Fibroblast of lung (primary cell): ENCODE measurements around the gene CPNE4. TPM values are rescaled to one million over a fixed set of nuclear protein-coding genes. Genes with fewer than 3 reads are reported as not detected.

Experiments used
- DNase-seq, 2 donors: peaks; one replicate each; pipeline versions ENCODE4 v3.0.0 to v3.0.0-alpha.2; 2010; ENCODE audit warnings: low read depth in 2 of 2
- H2AFZ ChIP-seq: 2 replicates; pipeline ENCODE4 v1.5.1; 2012; ENCODE audit warnings: low read length, control low read depth, inconsistent platforms
- H3K27ac ChIP-seq: 2 replicates; pipeline ENCODE4 v1.5.1; 2011; ENCODE audit warnings: low read length, control low read depth; ENCODE audit not compliant: insufficient read depth
- H3K27me3 ChIP-seq: 2 replicates; pipeline ENCODE4 v1.5.1; 2011; ENCODE audit warnings: mild to moderate bottlenecking, low read length; ENCODE audit not compliant: control insufficient read depth, insufficient read depth
- H3K36me3 ChIP-seq: 2 replicates; pipeline ENCODE4 v1.5.1; 2011; ENCODE audit warnings: low read length; ENCODE audit not compliant: control insufficient read depth, insufficient read depth
- H3K4me1 ChIP-seq: 2 replicates; pipeline ENCODE4 v1.5.1; 2011; ENCODE audit warnings: low read length; ENCODE audit not compliant: control insufficient read depth, insufficient read depth; ENCODE audit errors: extremely low read depth
- H3K4me2 ChIP-seq: 2 replicates; pipeline ENCODE4 v1.5.1; 2011; ENCODE audit warnings: low read length, control low read depth; ENCODE audit not compliant: insufficient read depth; ENCODE audit errors: extremely low read depth
- H3K4me3 ChIP-seq, 4 experiments: fragments of 200-600 bp in 1 of 4; sonication (generic) in 1 of 4; replicated peaks in 1 of 4; 2 replicates each; pipeline ENCODE4 v1.5.1; 2011 to 2016; ENCODE audit warnings: low read length in 4 of 4, low read depth in 3 of 4, mild to moderate bottlenecking in 3 of 4, control low read depth in 2 of 4, inconsistent platforms in 1 of 4, mixed read lengths in 1 of 4; ENCODE audit not compliant: insufficient read depth in 1 of 4; ENCODE audit errors: control extremely low read depth in 1 of 4
- H3K79me2 ChIP-seq: 2 replicates; pipeline ENCODE4 v1.5.1; 2012; ENCODE audit warnings: mild to moderate bottlenecking, low read length, inconsistent platforms; ENCODE audit not compliant: control insufficient read depth, insufficient read depth
- H3K9ac ChIP-seq: 2 replicates; pipeline ENCODE4 v1.5.1; 2011; ENCODE audit warnings: mild to moderate bottlenecking, low read length, control low read depth; ENCODE audit not compliant: insufficient read depth
- H3K9me3 ChIP-seq: 2 replicates; pipeline ENCODE4 v1.5.1; 2012; ENCODE audit warnings: low read depth, low read length; ENCODE audit not compliant: control insufficient read depth, insufficient read depth
- H4K20me1 ChIP-seq: 2 replicates; pipeline ENCODE4 v1.5.1; 2011; ENCODE audit warnings: low read length; ENCODE audit not compliant: control insufficient read depth, insufficient read depth; ENCODE audit errors: extremely low read depth
- EZH2 ChIP-seq: IDR thresholded peaks from 2 replicates; pipeline ENCODE4 v1.5.1; 2012; ENCODE audit warnings: low read length, control low read depth, mild to moderate bottlenecking; ENCODE audit errors: missing control alignments
- polyA plus RNA-seq, 2 donors: library from polyadenylated mRNA; depleted of rRNA in 1 of 2; stranded (reverse) in 1 of 2; unstranded in 1 of 2; fragments of >200 nt; gene quantifications; 2 replicates each; pipeline ENCODE4 v1.2.1, GENCODE V29; 2011 to 2012; ENCODE audit warnings: missing spikeins in 1 of 2
- total RNA-seq: library from RNA; depleted of rRNA; stranded (reverse); fragments of >200 nt; gene quantifications from 2 replicates; pipeline ENCODE4 v1.2.1, GENCODE V29; 2014
- TF ChIP-seq, protein P1 (sequence below), 2 donors: IDR thresholded peaks in 1 of 2; conservative IDR thresholded peaks in 1 of 2; 1 replicate in 1 of 2; 2 replicates in 1 of 2; pipeline ENCODE4 v1.5.1; 2011 to 2012; ENCODE audit warnings: low read length in 2 of 2, control low read depth in 1 of 2, inconsistent platforms in 1 of 2, low read depth in 1 of 2, mild to moderate bottlenecking in 1 of 2

The CPNE4 gene
- total and polyA plus RNA-seq, 2 donors (not counting 1 experiment from before 2014, with no cell fraction given) = 0.17 TPM; not detected in 1

DNA sequence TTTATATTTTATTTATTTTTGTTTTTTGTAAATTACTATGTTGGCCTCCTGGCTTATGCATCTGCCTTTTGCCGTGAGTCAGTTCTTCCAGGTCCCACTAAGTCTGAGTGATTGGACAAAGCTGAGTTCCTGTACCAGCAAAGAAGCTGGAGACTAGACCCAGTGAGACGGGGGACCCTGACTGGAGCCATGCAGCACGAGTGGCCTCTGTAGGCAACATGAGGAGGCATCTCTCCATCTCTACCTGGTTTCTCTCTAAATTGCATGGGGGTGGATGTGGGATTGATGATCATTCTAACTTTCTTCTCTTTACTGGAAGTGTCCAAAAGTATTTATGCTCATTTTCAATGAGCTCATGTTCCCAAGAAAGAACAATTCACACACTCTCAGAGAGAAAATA lies 376.7 kb downstream of the CPNE4 start:
- no peaks in the 10 kb centered on the region for H4K20me1 ChIP-seq
- H3K4me3 ChIP-seq = no peak overlapping the region
- H2AFZ ChIP-seq = no peak overlapping the region
- DNase-seq = no peak
- H3K4me1 ChIP-seq = no peaks in the 10 kb centered on the region
- no peaks in the 10 kb centered on the region for H3K36me3 ChIP-seq
- no peaks in the 10 kb centered on the region for H3K79me2 ChIP-seq
- no peak overlapping the region for H3K4me2 ChIP-seq
- no peak overlapping the region for H3K27ac ChIP-seq
- no peak overlapping the region for H3K9ac ChIP-seq
- no peaks in the 10 kb centered on the region for H3K9me3 ChIP-seq
- no peaks in the 10 kb centered on the region for H3K27me3 ChIP-seq
- no peak for TF ChIP-seq EZH2
- TF ChIP-seq, protein P1, sequence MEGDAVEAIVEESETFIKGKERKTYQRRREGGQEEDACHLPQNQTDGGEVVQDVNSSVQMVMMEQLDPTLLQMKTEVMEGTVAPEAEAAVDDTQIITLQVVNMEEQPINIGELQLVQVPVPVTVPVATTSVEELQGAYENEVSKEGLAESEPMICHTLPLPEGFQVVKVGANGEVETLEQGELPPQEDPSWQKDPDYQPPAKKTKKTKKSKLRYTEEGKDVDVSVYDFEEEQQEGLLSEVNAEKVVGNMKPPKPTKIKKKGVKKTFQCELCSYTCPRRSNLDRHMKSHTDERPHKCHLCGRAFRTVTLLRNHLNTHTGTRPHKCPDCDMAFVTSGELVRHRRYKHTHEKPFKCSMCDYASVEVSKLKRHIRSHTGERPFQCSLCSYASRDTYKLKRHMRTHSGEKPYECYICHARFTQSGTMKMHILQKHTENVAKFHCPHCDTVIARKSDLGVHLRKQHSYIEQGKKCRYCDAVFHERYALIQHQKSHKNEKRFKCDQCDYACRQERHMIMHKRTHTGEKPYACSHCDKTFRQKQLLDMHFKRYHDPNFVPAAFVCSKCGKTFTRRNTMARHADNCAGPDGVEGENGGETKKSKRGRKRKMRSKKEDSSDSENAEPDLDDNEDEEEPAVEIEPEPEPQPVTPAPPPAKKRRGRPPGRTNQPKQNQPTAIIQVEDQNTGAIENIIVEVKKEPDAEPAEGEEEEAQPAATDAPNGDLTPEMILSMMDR (conservative IDR thresholded peaks at IDR 0.05 in 1 of 2, IDR thresholded peaks at IDR 0.05 in 1 of 2; ENCODE audit: low read depth in 1 of 2, low read length in 2 of 2) = no peak

DNA sequence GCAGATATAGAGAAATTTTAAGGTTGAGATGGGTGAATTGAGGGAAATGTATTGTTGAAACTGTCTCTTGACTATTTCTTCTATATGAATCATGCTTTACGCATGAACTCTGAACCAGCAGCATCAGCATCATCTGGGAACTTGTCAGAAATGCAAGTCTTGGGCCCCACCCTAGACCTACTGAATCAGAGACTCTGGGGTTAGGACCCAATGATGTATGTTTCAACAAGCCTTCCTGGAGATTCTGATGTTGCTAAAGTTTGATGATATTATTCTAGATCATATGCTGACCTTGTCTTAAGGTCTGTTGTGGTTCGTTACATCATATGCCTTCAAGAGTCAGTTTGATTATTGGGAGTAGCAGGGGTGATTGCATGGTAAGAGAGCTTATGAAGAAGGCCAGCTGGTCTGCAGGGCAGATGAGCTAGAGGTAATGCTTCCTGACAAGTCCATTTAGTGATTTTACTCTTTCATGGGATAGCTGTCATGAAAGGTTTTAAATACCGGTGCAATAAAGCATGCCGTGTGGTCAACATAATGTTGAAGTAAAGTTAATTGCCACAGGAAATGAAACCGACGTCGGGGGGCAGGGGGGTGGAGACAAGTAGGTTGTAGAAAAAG lies 379.6 kb downstream of the CPNE4 start:
- no peak for TF ChIP-seq EZH2
- TF ChIP-seq, protein P1 (conservative IDR thresholded peaks at IDR 0.05 in 1 of 2, IDR thresholded peaks at IDR 0.05 in 1 of 2; ENCODE audit: low read depth in 1 of 2, low read length in 2 of 2) = no peak
- no peak overlapping the region for H3K4me3 ChIP-seq
- no peaks in the 10 kb centered on the region for H3K4me1 ChIP-seq
- no peak for DNase-seq
- H3K36me3 ChIP-seq = no peaks in the 10 kb centered on the region
- H2AFZ ChIP-seq = no peak overlapping the region
- no peak overlapping the region for H3K4me2 ChIP-seq
- no peaks in the 10 kb centered on the region for H3K27me3 ChIP-seq
- no peak overlapping the region for H3K27ac ChIP-seq
- H3K79me2 ChIP-seq = no peaks in the 10 kb centered on the region
- no peaks in the 10 kb centered on the region for H4K20me1 ChIP-seq
- H3K9ac ChIP-seq = no peak overlapping the region
- H3K9me3 ChIP-seq = no peaks in the 10 kb centered on the region

DNA sequence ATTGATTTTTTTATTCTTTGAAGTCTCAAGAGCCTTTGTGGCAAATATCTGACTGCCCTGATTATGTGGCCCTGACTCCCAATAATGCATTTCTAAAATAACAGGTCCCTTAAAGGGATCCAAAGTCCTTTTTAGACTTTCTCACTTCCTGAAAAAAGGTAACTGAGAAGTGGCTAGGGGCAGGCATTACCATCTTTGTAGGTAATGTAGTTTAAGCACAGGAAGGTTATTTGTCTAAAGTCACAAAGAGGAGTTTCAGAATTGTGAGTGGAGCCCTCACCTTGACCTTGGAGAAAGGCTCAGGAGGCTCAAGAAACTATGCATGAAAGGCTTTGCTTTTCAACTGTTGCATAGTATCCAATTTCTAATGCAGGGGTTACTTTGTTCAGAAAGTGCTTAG lies 389.2 kb downstream of the CPNE4 start:
- Histone ChIP-seq H3K27me3 (no peaks in the 10 kb centered on the region), H3K79me2 (no peaks in the 10 kb centered on the region), H3K27ac (no peak overlapping the region), H2AFZ (no peak overlapping the region), H3K4me2 (no peak overlapping the region), H3K9me3 (no peaks in the 10 kb centered on the region), H4K20me1 (no peaks in the 10 kb centered on the region), H3K9ac (no peak overlapping the region), H3K4me3 (no peak overlapping the region), H3K36me3 (no peaks in the 10 kb centered on the region), H3K4me1 (no peaks in the 10 kb centered on the region)
- no peak for TF ChIP-seq EZH2
- TF ChIP-seq, protein P1 (conservative IDR thresholded peaks at IDR 0.05 in 1 of 2, IDR thresholded peaks at IDR 0.05 in 1 of 2; ENCODE audit: low read depth in 1 of 2, low read length in 2 of 2) = no peak
- no peak for DNase-seq
